ENCODE data around the gene SUPT5H. TPM values are rescaled to one million over a fixed set of nuclear protein-coding genes. Genes with fewer than 3 reads are reported as not detected.

Gene SUPT5H
- total RNA-seq, 1 experiment from 2014 or later: 122 TPM

GRCh38 chr19:39471756-39472536 is 26.6 kb downstream of the SUPT5H start:
- H3K9me3 Mint-ChIP-seq (ENCODE audit: unreplicated experiment): no peaks in the 10 kb centered on the region
- no peaks in the 10 kb centered on the region for H3K4me1 Mint-ChIP-seq (ENCODE audit: insufficient read depth, unreplicated experiment)
- no peak for DNase-seq (ENCODE audit: unreplicated experiment)
- H3K27ac Mint-ChIP-seq (ENCODE audit: low read depth, unreplicated experiment): no peak overlapping the region
- intact Hi-C loops (cut with micrococcal nuclease): no loop called here
- ChIA-PET POLR2A (interaction anchor here (0.6 to 1.3 kb wide), 4 partner anchors 27 to 67 kb away, joined by 3 to 4 read pairs (median 4); partner anchors contain the start of genes EID2B and SUPT5H), CTCF (interaction anchor here (0.6 to 1.1 kb wide), 4 partner anchors 13 to 177 kb away, joined by 3 to 6 read pairs (median 3); partner anchors contain the start of gene EID2B)
- no peaks in the 10 kb centered on the region for H3K27me3 Mint-ChIP-seq (ENCODE audit: insufficient read depth, unreplicated experiment)
- no peak for TF ChIP-seq CTCF (IDR thresholded peaks at IDR 0.05; ENCODE audit: unreplicated experiment)
- no peak overlapping the region for H3K4me3 Mint-ChIP-seq (ENCODE audit: unreplicated experiment)
- no TSS peak for BruUV-seq (replicated peaks)
- peaks cover 55% of the 10 kb centered on the region for H3K36me3 Mint-ChIP-seq (ENCODE audit: insufficient read depth, unreplicated experiment)

- DNase-seq (ENCODE audit: unreplicated experiment): no peak
- Mint-ChIP-seq H3K4me1 (ENCODE audit: insufficient read depth, unreplicated experiment) (no peaks in the 10 kb centered on the region), H3K9me3 (ENCODE audit: unreplicated experiment) (no peaks in the 10 kb centered on the region), H3K36me3 (ENCODE audit: insufficient read depth, unreplicated experiment) (peaks cover 61% of the 10 kb centered on the region), H3K27ac (ENCODE audit: low read depth, unreplicated experiment) (no peak overlapping the region), H3K27me3 (ENCODE audit: insufficient read depth, unreplicated experiment) (no peaks in the 10 kb centered on the region), H3K4me3 (ENCODE audit: unreplicated experiment) (no peak overlapping the region)
- TF ChIP-seq CTCF (IDR thresholded peaks at IDR 0.05; ENCODE audit: unreplicated experiment): no peak
- intact Hi-C loops (cut with micrococcal nuclease): no loop called here
- POLR2A ChIA-PET: interaction anchor here (1.3 kb wide), 1 partner anchor 60 kb away, joined by 3 read pairs; the partner anchor contains the start of gene EID2B
- CTCF ChIA-PET: interaction anchor here (0.6 to 4.7 kb wide), 7 partner anchors 20 to 70 kb away, joined by 3 to 41 read pairs (median 4); partner anchors contain the start of gene EID2B
- BruUV-seq (replicated peaks): no TSS peak
Observed at GRCh38 chr19:39472746-39473442, 27.5 kb downstream of the SUPT5H start.

- TF ChIP-seq CTCF (IDR thresholded peaks at IDR 0.05; ENCODE audit: unreplicated experiment): no peak
- H3K36me3 Mint-ChIP-seq (ENCODE audit: insufficient read depth, unreplicated experiment): peaks cover 67% of the 10 kb centered on the region
- no peaks in the 10 kb centered on the region for H3K9me3 Mint-ChIP-seq (ENCODE audit: unreplicated experiment)
- no peak overlapping the region for H3K4me3 Mint-ChIP-seq (ENCODE audit: unreplicated experiment)
- BruUV-seq (replicated peaks): no TSS peak
- CTCF ChIA-PET: interaction anchor here (0.6 to 4.7 kb wide), 18 partner anchors 8 to 403 kb away, joined by 3 to 41 read pairs (median 4); partner anchors contain the start of genes EID2B and SUPT5H
- H3K27ac Mint-ChIP-seq (ENCODE audit: low read depth, unreplicated experiment): no peak overlapping the region
- no peaks in the 10 kb centered on the region for H3K4me1 Mint-ChIP-seq (ENCODE audit: insufficient read depth, unreplicated experiment)
- H3K27me3 Mint-ChIP-seq (ENCODE audit: insufficient read depth, unreplicated experiment): no peaks in the 10 kb centered on the region
- POLR2A ChIA-PET: interaction anchor here (1.3 kb wide), 1 partner anchor 38 kb away, joined by 3 read pairs; the partner anchor contains the start of gene RPS16
- DNase-seq (ENCODE audit: unreplicated experiment): no peak
- intact Hi-C loops (cut with micrococcal nuclease): no loop called here
Observed at GRCh38 chr19:39473443-39473960, 28.1 kb downstream of the SUPT5H start.
